Esophagus (tissue), 2 donors: Measurements from ENCODE around the gene RBMS3. TPM values are rescaled to one million over a fixed set of nuclear protein-coding genes. Genes with fewer than 3 reads are reported as not detected.
"Not testable (repeated sequence)": the region's sequence is repeated elsewhere in the genome, so short reads cannot be mapped to it uniquely, and the experiment has no call there.

Experiments
- H3K27ac ChIP-seq, 2 donors: one replicate each; pipeline ENCODE4 v1.5.1; 2013; ENCODE audit warnings: low read depth in 2 of 2, mild to moderate bottlenecking in 2 of 2, inconsistent platforms in 1 of 2, low read length in 1 of 2, moderate library complexity in 1 of 2
- H3K27me3 ChIP-seq, 2 donors: one replicate each; pipeline ENCODE4 v1.6.1; 2013; ENCODE audit warnings: low read length in 2 of 2, control low read depth in 1 of 2, mild to moderate bottlenecking in 1 of 2; ENCODE audit not compliant: insufficient read depth in 2 of 2, control insufficient read depth in 1 of 2
- H3K36me3 ChIP-seq, 2 donors: one replicate each; pipeline ENCODE4 v1.6.1; 2013; ENCODE audit warnings: low read length in 1 of 2; ENCODE audit not compliant: control insufficient read depth in 2 of 2, insufficient read depth in 2 of 2
- H3K4me1 ChIP-seq, 2 donors: one replicate each; pipeline ENCODE4 v1.6.1; 2013; ENCODE audit warnings: low read length in 1 of 2; ENCODE audit not compliant: control insufficient read depth in 2 of 2, insufficient read depth in 2 of 2
- H3K4me3 ChIP-seq, 2 donors: one replicate each; pipeline ENCODE4 v1.5.1; 2013; ENCODE audit warnings: low read length in 2 of 2, mild to moderate bottlenecking in 2 of 2, low read depth in 1 of 2, moderate library complexity in 1 of 2
- H3K9me3 ChIP-seq, 2 donors: one replicate each; pipeline ENCODE4 v1.6.1; 2013; ENCODE audit warnings: mild to moderate bottlenecking in 2 of 2, low read depth in 1 of 2, low read length in 1 of 2, moderate library complexity in 1 of 2; ENCODE audit not compliant: control insufficient read depth in 2 of 2, insufficient read depth in 1 of 2
- WGBS, 2 donors: extraction: QIAGEN DNeasy Blood & Tissue Kit; methylation state at CpG; one replicate each; pipeline ENCODE4 v1.1.7; 2013; 5-methylcytosine and 5-hydroxymethylcytosine counted together
- polyA plus RNA-seq, 2 donors: library from polyadenylated mRNA; stranded (reverse); fragments of 200-250 nt; gene quantifications; one replicate each; pipeline ENCODE4 v1.2.3, GENCODE V29; 2013
- donor health status: healthy with polysubstance abuse.
- donor health status: Bipolar disorder and iron deficiency.

Gene RBMS3
- polyA plus RNA-seq, 2 donors, result 1.1 to 1.7 TPM

- 79 to 88% methylated on average over 1 of the region's 1 CpG for WGBS, 2 donors
- no peaks in the 10 kb centered on the region for H3K4me1 ChIP-seq
- H3K27me3 ChIP-seq, result no peaks in the 10 kb centered on the region
- H3K9me3 ChIP-seq, result no peaks in the 10 kb centered on the region
- no peak overlapping the region for H3K4me3 ChIP-seq
- H3K27ac ChIP-seq, result no peak overlapping the region
- no peaks in the 10 kb centered on the region for H3K36me3 ChIP-seq
Measured at GRCh38 chr3:29344935-29345334, 64.1 kb downstream of the RBMS3 start.

DNA sequence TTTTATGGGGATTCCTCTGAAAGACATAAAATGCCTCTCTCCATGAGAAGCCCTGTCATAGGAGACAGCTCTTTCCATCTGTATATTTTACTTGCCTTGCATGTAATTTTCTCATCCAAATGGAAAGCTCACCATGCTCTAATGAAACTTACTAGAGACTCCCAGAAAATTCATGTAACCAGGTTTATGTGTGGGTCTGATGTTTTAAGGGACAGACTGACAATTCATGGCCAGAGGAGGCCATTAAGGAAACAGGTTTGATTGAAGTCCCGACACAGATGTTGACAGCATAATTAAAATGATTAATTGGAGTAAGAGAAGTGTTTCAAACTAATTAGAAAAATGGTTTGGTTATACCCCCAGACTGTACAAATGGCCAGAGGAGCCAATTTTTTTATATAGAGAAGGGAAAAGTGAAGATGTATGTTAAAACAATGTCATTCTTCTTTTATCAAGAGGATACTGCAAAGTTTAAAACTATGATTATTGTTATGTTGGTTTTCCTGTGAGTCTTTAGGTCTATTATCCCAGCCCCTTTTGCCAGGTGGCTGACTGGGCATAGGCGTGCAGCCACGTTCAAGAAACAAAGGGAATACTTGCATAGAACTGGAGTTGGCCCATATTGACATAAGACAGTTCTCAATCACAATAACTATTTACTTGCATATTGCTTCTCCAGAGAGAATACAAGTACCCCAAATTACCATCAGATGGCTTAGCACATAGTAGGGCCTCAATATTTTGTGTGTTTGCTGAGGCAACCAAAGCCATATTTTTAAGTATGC lies 64.8 kb downstream of the RBMS3 start:
- no peak overlapping the region for H3K4me3 ChIP-seq
- WGBS, 2 donors, result 58 to 81% methylated on average over 3 of the region's 3 CpGs
- H3K4me1 ChIP-seq, result no peaks in the 10 kb centered on the region
- H3K36me3 ChIP-seq, result no peaks in the 10 kb centered on the region
- no peak overlapping the region for H3K27ac ChIP-seq
- H3K9me3 ChIP-seq, result no peaks in the 10 kb centered on the region
- no peaks in the 10 kb centered on the region for H3K27me3 ChIP-seq

- Histone ChIP-seq H3K27me3 (no peaks in the 10 kb centered on the region), H3K36me3 (no peaks in the 10 kb centered on the region), H3K4me1 (no peaks in the 10 kb centered on the region), H3K4me3 (no peak overlapping the region), H3K9me3 (no peaks in the 10 kb centered on the region), H3K27ac (no peak overlapping the region)
- WGBS, 2 donors, result 68 to 74% methylated on average over 1 of the region's 1 CpG
Measured at GRCh38 chr3:29346828-29347227, 66.0 kb downstream of the RBMS3 start.

- no peaks in the 10 kb centered on the region for H3K27me3 ChIP-seq
- no peak overlapping the region for H3K4me3 ChIP-seq
- H3K9me3 ChIP-seq, result no peaks in the 10 kb centered on the region
- no peaks in the 10 kb centered on the region for H3K4me1 ChIP-seq
- WGBS, 2 donors, result 70 to 76% methylated on average over 5 of the region's 5 CpGs
- no peaks in the 10 kb centered on the region for H3K36me3 ChIP-seq
- no peak overlapping the region for H3K27ac ChIP-seq
Measured at GRCh38 chr3:29347412-29347811, 66.5 kb downstream of the RBMS3 start.

DNA sequence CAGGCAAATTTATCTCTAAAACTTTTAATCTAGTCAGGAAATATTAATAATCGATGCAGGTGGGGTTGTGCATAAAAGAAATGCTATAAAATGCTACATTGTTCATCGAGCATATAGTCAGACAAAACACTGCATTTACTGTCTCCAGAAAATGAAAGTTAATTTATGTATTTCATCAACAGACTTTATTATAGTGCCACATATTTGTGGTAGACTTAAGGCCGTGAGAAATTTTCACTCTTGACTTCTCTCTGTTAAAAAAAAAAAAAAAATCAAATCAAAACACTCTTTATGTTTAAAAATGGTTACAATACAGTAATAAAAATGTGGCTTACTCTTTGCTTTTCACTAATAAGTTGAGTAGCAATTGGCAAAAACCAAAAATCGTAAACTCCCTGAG lies 67.4 kb downstream of the RBMS3 start:
- WGBS, 2 donors, result 61 to 83% methylated on average over 4 of the region's 4 CpGs
- no peaks in the 10 kb centered on the region for H3K4me1 ChIP-seq
- H3K36me3 ChIP-seq, result no peaks in the 10 kb centered on the region
- no peaks in the 10 kb centered on the region for H3K27me3 ChIP-seq
- H3K27ac ChIP-seq, result no peak overlapping the region
- no peaks in the 10 kb centered on the region for H3K9me3 ChIP-seq
- H3K4me3 ChIP-seq, result no peak overlapping the region

DNA sequence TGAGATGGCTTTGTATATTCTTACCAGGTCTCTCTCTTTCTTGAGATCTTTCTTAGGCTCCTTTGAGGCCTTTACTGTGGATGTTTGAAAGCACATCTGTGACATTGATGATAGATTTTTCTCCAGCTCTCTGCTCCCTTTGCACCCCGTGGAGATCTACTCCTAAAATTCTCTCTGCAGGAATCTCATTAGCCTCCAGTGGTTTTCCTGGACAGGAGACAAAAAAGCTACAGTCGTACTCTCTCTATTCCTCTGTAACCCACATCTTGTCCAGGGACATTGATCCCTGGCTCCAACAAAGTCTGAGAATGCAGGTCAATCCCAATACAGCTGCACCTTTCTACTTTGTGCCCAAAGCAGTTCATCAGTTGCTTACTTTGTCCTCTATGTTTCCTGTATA lies 68.2 kb downstream of the RBMS3 start:
- no peaks in the 10 kb centered on the region for H3K36me3 ChIP-seq
- no peak overlapping the region for H3K27ac ChIP-seq
- H3K9me3 ChIP-seq, result no peaks in the 10 kb centered on the region
- H3K27me3 ChIP-seq, result no peaks in the 10 kb centered on the region
- H3K4me1 ChIP-seq, result no peaks in the 10 kb centered on the region
- H3K4me3 ChIP-seq, result no peak overlapping the region
- WGBS, 2 donors, result 51 to 68% methylated on average over 2 of the region's 2 CpGs

DNA sequence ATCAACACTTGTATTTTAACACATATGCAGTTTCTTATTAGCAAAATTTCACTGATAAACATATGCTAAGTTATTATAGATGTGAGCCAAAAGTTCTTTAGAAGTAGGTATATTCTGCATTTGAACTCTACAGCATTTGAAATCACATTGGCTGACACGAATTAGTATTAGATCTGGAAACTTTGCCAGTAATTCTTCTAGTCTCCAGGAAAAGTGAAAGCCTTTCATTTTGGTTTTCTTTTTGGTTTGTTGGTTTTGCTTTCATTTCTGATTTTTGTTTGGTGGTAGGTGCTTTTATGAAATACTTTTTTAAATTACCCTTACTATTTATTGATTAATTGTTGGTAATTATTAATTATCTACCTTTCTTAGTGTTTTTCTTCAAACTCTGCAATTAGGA lies 72.9 kb downstream of the RBMS3 start:
- Histone ChIP-seq H3K9me3 (no peaks in the 10 kb centered on the region), H3K4me1 (no peaks in the 10 kb centered on the region), H3K4me3 (no peak overlapping the region), H3K36me3 (no peaks in the 10 kb centered on the region), H3K27ac (no peak overlapping the region), H3K27me3 (no peaks in the 10 kb centered on the region)
- WGBS, 2 donors, result 1 to 10% methylated on average over 1 of the region's 1 CpG

- H3K4me1 ChIP-seq, result no peaks in the 10 kb centered on the region
- no peaks in the 10 kb centered on the region for H3K27me3 ChIP-seq
- no peaks in the 10 kb centered on the region for H3K36me3 ChIP-seq
- no peak overlapping the region for H3K4me3 ChIP-seq
- H3K9me3 ChIP-seq, result no peaks in the 10 kb centered on the region
- H3K27ac ChIP-seq, result no peak overlapping the region
Measured at GRCh38 chr3:29354894-29355293, 74.0 kb downstream of the RBMS3 start.

GRCh38 chr3:29356062-29356461 lies 75.2 kb downstream of the RBMS3 start:
- H3K27me3 ChIP-seq, result no peaks in the 10 kb centered on the region
- H3K27ac ChIP-seq, result no peak overlapping the region
- H3K36me3 ChIP-seq, result no peaks in the 10 kb centered on the region
- WGBS, 2 donors, result 83 to 90% methylated on average over 3 of the region's 3 CpGs
- no peaks in the 10 kb centered on the region for H3K4me1 ChIP-seq
- no peak overlapping the region for H3K4me3 ChIP-seq
- H3K9me3 ChIP-seq, result no peaks in the 10 kb centered on the region

DNA sequence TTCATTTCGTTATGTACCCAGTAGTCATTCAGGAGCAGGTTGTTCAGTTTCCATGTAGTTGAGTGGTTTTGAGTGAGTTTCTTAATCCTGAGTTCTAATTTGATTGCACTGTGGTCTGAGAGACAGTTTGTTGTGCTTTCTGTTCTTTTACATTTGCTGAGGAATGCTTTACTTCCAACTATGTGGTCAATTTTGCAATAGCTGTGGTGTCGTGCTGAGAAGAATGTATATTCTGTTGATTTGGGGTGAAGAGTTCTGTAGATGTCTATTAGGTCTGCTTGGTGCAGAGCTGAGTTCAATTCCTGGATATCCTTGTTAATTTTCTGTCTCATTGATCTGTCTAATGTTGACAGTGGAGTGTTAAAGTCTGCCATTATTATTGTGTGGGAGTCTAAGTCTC lies 79.4 kb downstream of the RBMS3 start:
- H3K36me3 ChIP-seq, H3K27ac ChIP-seq, H3K27me3 ChIP-seq, H3K4me1 ChIP-seq, H3K4me3 ChIP-seq, H3K9me3 ChIP-seq: not testable (repeated sequence)
- 78 to 79% methylated on average over 2 of the region's 2 CpGs for WGBS, 2 donors
